ENCODE data around the gene NTN1.

Gene NTN1

GRCh38 chr17:9011001-9011400 lies 10.3 kb upstream of the NTN1 start:
- H3K4me3 ChIP-seq (ENCODE audit: low read depth, low read length): no peak overlapping the region
- H3K9me3 ChIP-seq: no peaks in the 10 kb centered on the region
- H3K36me3 ChIP-seq: no peaks in the 10 kb centered on the region
- H3K4me1 ChIP-seq: no peaks in the 10 kb centered on the region
- DNase-seq: no peak
- TF ChIP-seq CTCF (IDR thresholded peaks at IDR 0.05; ENCODE audit: low read depth, low read length): no peak
- H3K27me3 ChIP-seq: no peaks in the 10 kb centered on the region

GRCh38 chr17:9016941-9017552 lies 4.3 kb upstream of the NTN1 start:
- DNase-seq: no peak
- Histone ChIP-seq H3K27me3 (peaks cover 17% of the 10 kb centered on the region), H3K4me1 (no peaks in the 10 kb centered on the region), H3K36me3 (no peaks in the 10 kb centered on the region), H3K4me3 (ENCODE audit: low read depth, low read length) (no peak overlapping the region), H3K9me3 (no peaks in the 10 kb centered on the region)
- no peak for TF ChIP-seq CTCF (IDR thresholded peaks at IDR 0.05; ENCODE audit: low read depth, low read length)

GRCh38 chr17:9018726-9019125 lies 2.6 kb upstream of the NTN1 start:
- no peaks in the 10 kb centered on the region for H3K36me3 ChIP-seq
- H3K4me1 ChIP-seq: no peaks in the 10 kb centered on the region
- TF ChIP-seq CTCF (IDR thresholded peaks at IDR 0.05; ENCODE audit: low read depth, low read length): no peak
- no peak overlapping the region for H3K4me3 ChIP-seq (ENCODE audit: low read depth, low read length)
- peaks cover 29% of the 10 kb centered on the region for H3K27me3 ChIP-seq
- no peaks in the 10 kb centered on the region for H3K9me3 ChIP-seq
- DNase-seq: no peak

GRCh38 chr17:9020096-9020823 lies 1.1 kb upstream of the NTN1 start:
- DNase-seq: no peak
- H3K27me3 ChIP-seq: peaks cover 29% of the 10 kb centered on the region

GRCh38 chr17:9020824-9021157 lies 519 bp upstream of the NTN1 start:
- no peak overlapping the region for H3K4me3 ChIP-seq (ENCODE audit: low read depth, low read length)
- no peak for DNase-seq
- no peak for TF ChIP-seq CTCF (IDR thresholded peaks at IDR 0.05; ENCODE audit: low read depth, low read length)
- no peaks in the 10 kb centered on the region for H3K4me1 ChIP-seq
- H3K9me3 ChIP-seq: no peaks in the 10 kb centered on the region
- H3K27me3 ChIP-seq: peaks cover 29% of the 10 kb centered on the region
- no peaks in the 10 kb centered on the region for H3K36me3 ChIP-seq

More at GRCh38 chr17:9020096-9020823, 1.1 kb upstream of the NTN1 start:
- no peaks in the 10 kb centered on the region for H3K4me1 ChIP-seq
- no peaks in the 10 kb centered on the region for H3K9me3 ChIP-seq
- no peak for TF ChIP-seq CTCF (IDR thresholded peaks at IDR 0.05; ENCODE audit: low read depth, low read length)
- H3K4me3 ChIP-seq (ENCODE audit: low read depth, low read length): no peak overlapping the region
- no peaks in the 10 kb centered on the region for H3K36me3 ChIP-seq

- no peak for DNase-seq
- no peaks in the 10 kb centered on the region for H3K9me3 ChIP-seq
- TF ChIP-seq CTCF (IDR thresholded peaks at IDR 0.05; ENCODE audit: low read depth, low read length): no peak
- H3K36me3 ChIP-seq: no peaks in the 10 kb centered on the region
- no peak overlapping the region for H3K4me3 ChIP-seq (ENCODE audit: low read depth, low read length)
- H3K27me3 ChIP-seq: peaks cover 29% of the 10 kb centered on the region
- no peaks in the 10 kb centered on the region for H3K4me1 ChIP-seq
Measured at GRCh38 chr17:9021992-9022572, 772 bp downstream of the NTN1 start.

Measured in BE2C (cell line).